Esophagus squamous epithelium (tissue), 5 donors: Measurements from ENCODE around the gene PLCB4. TPM values are rescaled to one million over a fixed set of nuclear protein-coding genes. Genes with fewer than 3 reads are reported as not detected.
A peak's percentile ranks its signal among the peaks of the same experiment; 100 is the strongest.

Source experiments
- DNase-seq: peaks from one replicate; lab custom pipeline; 2025; lab: John Stamatoyannopoulos, UW
- H3K27ac ChIP-seq, 4 donors: fragments of 200-600 bp; sonication (generic); one replicate each; pipeline ENCODE4 v1.5.1; 2016 to 2019; ENCODE audit warnings: mild to moderate bottlenecking in 1 of 4
- H3K27me3 ChIP-seq, 4 donors: fragments of 200-600 bp; sonication (generic); 1 replicate in 3 of 4; 2 replicates in 1 of 4; pipeline versions ENCODE4 v1.5.1 to v1.6.0; 2017 to 2021; ENCODE audit warnings: antibody characterized with exemption in 1 of 4
- H3K36me3 ChIP-seq, 3 donors: fragments of 200-600 bp; sonication (generic); one replicate each; pipeline ENCODE4 v1.5.1; 2016 to 2019
- H3K4me1 ChIP-seq, 3 donors: fragments of 200-600 bp; sonication (generic); one replicate each; pipeline ENCODE4 v1.5.1; 2017 to 2019
- H3K4me3 ChIP-seq, 4 donors: fragments of 200-600 bp; sonication (generic); 1 replicate in 3 of 4; 2 replicates in 1 of 4; pipeline ENCODE4 v1.5.1; 2016 to 2019; ENCODE audit warnings: mild to moderate bottlenecking in 2 of 4, moderate library complexity in 1 of 4
- H3K9me3 ChIP-seq, 3 donors: fragments of 200-600 bp; sonication (generic); one replicate each; pipeline ENCODE4 v1.5.1; 2016 to 2019
- CTCF ChIP-seq, 6 experiments: fragments of 450-650 bp in 4 of 6; fragments of 200-600 bp in 2 of 6; sonication (generic) in 2 of 6; IDR thresholded peaks; one replicate each; pipeline ENCODE4 v1.5.1; 2016 to 2019; ENCODE audit warnings: antibody characterized with exemption in 6 of 6, mild to moderate bottlenecking in 4 of 6, moderate library complexity in 4 of 6
- POLR2A ChIP-seq, 4 donors: fragments of 450-650 bp; IDR thresholded peaks; one replicate each; pipeline ENCODE4 v1.6.1; 2017; ENCODE audit warnings: antibody characterized with exemption in 4 of 4, mild to moderate bottlenecking in 4 of 4, moderate library complexity in 3 of 4
- WGBS, 2 donors: methylation state at CpG; one replicate each; pipeline ENCODE4 v1.1.5; 2018; 5-methylcytosine and 5-hydroxymethylcytosine counted together
- intact Hi-C: fragments of 100-400 bp; cut with DNase I; formaldehyde crosslinking; loops from one replicate; pipeline ENCODE4 v1.15.0; 2022
- total RNA-seq, 4 donors: library from RNA; depleted of rRNA; stranded (reverse); fragments of >200 nt; gene quantifications; one replicate each; pipeline ENCODE4 v1.1.0, GENCODE V29; 2016
- donor health status: DM: yes; HTN: yes; CAD: no.

PLCB4 gene
- total RNA-seq, 4 donors from 2014 or later, result 1.1 to 13.7 (median 2.8) TPM

GRCh38 chr20:9235518-9235917, 166.6 kb downstream of the PLCB4 start:
- H3K36me3 ChIP-seq, result no peaks in the 10 kb centered on the region
- WGBS, 2 donors, result 33 to 39% methylated on average over 4 of the region's 4 CpGs

GRCh38 chr20:9236458-9236857, 167.6 kb downstream of the PLCB4 start:
- Histone ChIP-seq H3K4me1 (peaks cover 0 to 31% (median 1%) of the 10 kb centered on the region in 3 donors), H3K4me3 (no peak overlapping the region), H3K27ac (no peak overlapping the region), H3K36me3 (no peaks in the 10 kb centered on the region), H3K27me3 (no peaks in the 10 kb centered on the region), H3K9me3 (no peaks in the 10 kb centered on the region)
- DNase-seq, result no peak
- intact Hi-C loops, result no loop called here
- no peak for TF ChIP-seq CTCF (IDR thresholded peaks at IDR 0.05)
- TF ChIP-seq POLR2A (IDR thresholded peaks at IDR 0.05), result no peak
- WGBS, 2 donors, result 86 to 88% methylated on average over 3 to 4 of the region's 4 CpGs

More at GRCh38 chr20:9235518-9235917, 166.6 kb downstream of the PLCB4 start:
- H3K4me3 ChIP-seq, result no peak overlapping the region
- H3K4me1 ChIP-seq, result peaks cover 0 to 22% (median 0%) of the 10 kb centered on the region in 3 donors
- no peaks in the 10 kb centered on the region for H3K27me3 ChIP-seq
- intact Hi-C loops, result no loop called here
- DNase-seq, result no peak
- TF ChIP-seq CTCF (IDR thresholded peaks at IDR 0.05) (no peak), POLR2A (IDR thresholded peaks at IDR 0.05) (no peak)
- no peaks in the 10 kb centered on the region for H3K9me3 ChIP-seq
- no peak overlapping the region for H3K27ac ChIP-seq

- Histone ChIP-seq H3K4me3 (no peak overlapping the region), H3K27me3 (no peaks in the 10 kb centered on the region), H3K4me1 (peaks cover 0 to 16% (median 8%) of the 10 kb centered on the region in 3 donors), H3K27ac (peak overlapping the region in 1 of 4 donors; percentile 4), H3K36me3 (no peaks in the 10 kb centered on the region), H3K9me3 (no peaks in the 10 kb centered on the region)
- no peak for DNase-seq
- intact Hi-C loops, result no loop called here
- TF ChIP-seq POLR2A (IDR thresholded peaks at IDR 0.05) (no peak), CTCF (IDR thresholded peaks at IDR 0.05) (no peak)
These were observed 172.4 kb downstream of the PLCB4 start for GRCh38 chr20:9241232-9241692.

GRCh38 chr20:9241721-9242427, 173.0 kb downstream of the PLCB4 start:
- intact Hi-C loops, result no loop called here
- Histone ChIP-seq H3K4me3 (no peak overlapping the region), H3K27ac (peak overlapping the region in 1 of 4 donors; percentile 4), H3K4me1 (peaks cover 0 to 16% (median 8%) of the 10 kb centered on the region in 3 donors), H3K9me3 (no peaks in the 10 kb centered on the region), H3K36me3 (no peaks in the 10 kb centered on the region), H3K27me3 (no peaks in the 10 kb centered on the region)
- DNase-seq, result no peak
- no peak for TF ChIP-seq CTCF (IDR thresholded peaks at IDR 0.05)
- 78 to 80% methylated on average over 3 of the region's 3 CpGs for WGBS, 2 donors

GRCh38 chr20:9243986-9244385, 175.1 kb downstream of the PLCB4 start:
- Histone ChIP-seq H3K27me3 (no peaks in the 10 kb centered on the region), H3K9me3 (no peaks in the 10 kb centered on the region), H3K4me3 (no peak overlapping the region), H3K27ac (no peak overlapping the region), H3K36me3 (no peaks in the 10 kb centered on the region), H3K4me1 (peaks cover 0 to 16% (median 8%) of the 10 kb centered on the region in 3 donors)
- WGBS, 2 donors, result 58 to 72% methylated on average over 1 of the region's 1 CpG
- DNase-seq, result no peak
- TF ChIP-seq CTCF (IDR thresholded peaks at IDR 0.05), result no peak
- no peak for TF ChIP-seq POLR2A (IDR thresholded peaks at IDR 0.05)
- intact Hi-C loops, result no loop called here
